NK-92 (cell line): ENCODE results near the gene CMIP.

ENCODE experiments used
- DNase-seq: peaks from one replicate; lab custom pipeline; 2025; ENCODE audit not compliant: unreplicated experiment; lab: John Stamatoyannopoulos, UW

The CMIP gene

DNA sequence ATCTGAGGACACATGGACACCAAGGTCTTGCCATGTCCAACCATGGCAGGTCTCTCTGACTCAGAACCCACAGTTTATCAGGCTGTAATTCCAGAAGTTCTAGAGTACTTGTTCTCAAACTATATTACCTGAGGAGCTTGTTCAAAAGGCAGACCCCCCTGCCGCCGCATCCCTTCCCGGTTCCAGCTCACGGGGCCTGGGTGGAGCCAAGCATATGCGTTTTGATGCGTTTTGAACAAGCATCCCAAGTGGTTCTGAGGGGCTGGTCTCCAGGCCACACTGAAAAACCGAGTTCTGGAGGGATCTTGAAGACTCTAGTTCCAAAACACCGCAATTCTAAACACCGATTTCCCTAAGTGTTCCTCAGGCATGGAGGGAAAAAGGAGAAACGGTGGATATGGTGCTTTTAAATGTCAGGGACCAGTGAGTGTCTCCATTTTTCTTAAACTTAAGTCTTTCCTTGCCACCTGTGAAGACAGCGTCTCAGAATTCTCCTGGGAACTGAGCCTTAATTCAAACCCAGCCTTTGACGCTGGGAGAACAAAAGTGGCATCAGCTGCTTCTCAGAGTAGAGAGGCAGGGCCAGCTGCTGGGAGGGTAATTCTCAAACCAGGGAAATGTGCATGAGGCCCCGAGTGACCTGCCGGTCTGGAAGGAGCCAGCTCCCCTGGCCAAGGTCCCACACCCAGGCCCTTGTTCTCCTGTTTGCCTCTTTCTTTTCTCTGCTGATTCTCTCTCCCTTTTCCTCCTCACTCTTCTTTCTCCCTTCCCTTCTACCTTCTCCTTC lies 250.1 kb downstream of the CMIP start:
- no peak for DNase-seq

DNA sequence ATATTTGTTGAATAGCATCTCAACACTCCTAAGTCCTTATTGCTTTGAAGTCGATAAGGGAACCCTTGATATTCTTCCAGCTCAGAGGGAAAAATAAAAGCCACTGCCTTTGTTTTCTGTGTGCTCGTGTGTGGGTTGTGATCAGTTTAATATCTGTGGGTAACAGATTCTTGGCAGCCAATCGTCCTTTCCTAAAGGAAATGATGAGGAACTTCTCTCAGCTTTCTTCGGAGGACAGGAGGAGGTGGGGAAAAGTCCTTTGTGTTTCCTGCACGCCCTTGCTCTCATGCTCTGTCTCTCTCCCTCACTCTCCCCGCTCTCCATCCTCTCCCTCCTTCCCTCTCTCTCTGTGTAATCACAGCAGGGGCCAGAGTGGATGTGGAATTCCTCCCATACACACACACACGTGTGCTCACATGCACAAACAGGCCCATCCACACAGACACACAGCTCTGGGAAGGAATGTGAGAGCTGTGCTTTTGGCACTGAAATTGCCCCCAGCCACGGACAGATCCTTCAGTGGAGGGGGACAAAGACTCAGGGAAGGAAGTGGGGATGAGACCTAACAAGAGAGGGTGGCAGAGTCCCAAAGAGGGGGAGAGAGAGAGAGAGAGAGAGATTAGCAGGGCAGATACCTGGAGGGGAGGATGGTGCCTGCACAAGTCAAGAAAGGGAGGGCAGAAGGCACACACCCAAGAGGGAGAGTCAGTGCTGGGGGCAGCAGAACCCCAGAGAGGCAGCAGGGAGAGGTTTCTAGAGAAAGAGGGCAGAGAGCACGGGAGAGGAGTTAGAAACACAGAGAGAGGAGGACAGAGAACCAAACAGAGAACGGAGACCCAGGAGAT lies 250.9 kb downstream of the CMIP start:
- no peak for DNase-seq

DNA sequence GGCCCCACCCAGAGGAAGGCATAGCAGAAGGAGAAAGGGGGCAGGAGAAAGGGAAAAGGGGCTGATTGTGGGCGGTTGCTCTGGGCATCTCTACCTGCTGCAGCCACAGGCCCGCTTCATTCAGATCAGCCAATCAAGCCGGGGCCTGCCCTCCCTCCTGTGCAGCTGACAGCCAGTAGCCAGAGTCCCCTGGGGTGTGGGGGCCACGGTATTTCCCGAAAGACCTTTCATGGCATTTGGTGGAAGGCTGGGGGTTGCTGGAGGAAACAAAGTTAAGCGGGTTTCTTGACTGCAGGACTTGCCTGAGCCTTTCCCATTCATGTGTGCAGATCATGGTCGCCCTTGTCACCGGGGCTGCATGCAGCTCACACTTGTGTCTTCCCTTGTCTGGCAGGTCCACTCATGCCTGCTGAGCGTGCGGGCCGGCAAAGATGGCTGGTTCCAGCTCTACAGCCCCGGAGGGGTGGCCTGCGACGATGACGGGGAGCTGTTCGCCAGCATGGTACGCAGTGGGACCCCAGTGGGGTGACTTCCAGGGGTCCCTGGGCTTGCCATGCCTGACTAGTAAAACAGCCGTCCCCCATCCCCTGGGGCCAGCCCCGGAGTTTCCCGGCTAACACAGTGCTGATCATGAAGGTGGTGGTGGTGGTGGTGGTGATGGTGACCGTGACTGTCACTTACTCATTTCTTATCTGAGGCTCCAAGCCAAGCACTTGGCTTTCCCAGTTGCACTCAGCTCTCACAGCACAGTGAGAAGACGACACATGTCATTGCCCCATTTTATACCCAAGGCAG lies 251.8 kb downstream of the CMIP start:
- DNase-seq: no peak

DNA sequence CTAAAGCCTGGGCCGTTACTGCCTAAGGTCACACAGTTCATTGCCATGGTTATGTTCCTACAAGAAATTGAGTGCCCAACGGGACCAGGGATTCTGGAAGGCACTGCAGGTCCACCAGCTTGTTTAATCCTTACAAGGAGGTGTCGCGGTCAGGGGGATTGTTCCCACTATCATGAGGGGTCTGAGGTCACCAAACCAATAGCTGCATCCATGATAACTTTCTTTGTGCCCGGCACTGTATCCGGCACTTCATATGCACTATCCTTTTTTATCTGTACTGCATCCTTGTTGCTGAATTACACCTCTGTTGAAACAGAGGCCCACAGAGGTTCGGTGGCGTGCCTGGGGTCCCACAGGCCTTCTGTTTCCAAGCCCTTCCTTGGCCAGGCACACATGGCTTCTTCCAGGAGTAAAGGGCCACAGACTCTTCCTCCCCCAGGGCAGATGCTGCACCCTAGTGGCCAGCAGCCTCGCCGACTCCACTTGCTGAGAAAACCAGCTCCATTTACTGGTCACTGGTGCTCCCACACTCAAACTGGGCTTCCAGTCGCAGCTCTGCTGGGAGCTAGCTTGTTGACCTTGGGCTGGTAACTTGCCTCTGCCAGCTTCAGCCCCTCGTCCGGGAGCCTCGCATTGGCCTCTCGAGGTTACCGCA lies 252.5 kb downstream of the CMIP start:
- no peak for DNase-seq

DNA sequence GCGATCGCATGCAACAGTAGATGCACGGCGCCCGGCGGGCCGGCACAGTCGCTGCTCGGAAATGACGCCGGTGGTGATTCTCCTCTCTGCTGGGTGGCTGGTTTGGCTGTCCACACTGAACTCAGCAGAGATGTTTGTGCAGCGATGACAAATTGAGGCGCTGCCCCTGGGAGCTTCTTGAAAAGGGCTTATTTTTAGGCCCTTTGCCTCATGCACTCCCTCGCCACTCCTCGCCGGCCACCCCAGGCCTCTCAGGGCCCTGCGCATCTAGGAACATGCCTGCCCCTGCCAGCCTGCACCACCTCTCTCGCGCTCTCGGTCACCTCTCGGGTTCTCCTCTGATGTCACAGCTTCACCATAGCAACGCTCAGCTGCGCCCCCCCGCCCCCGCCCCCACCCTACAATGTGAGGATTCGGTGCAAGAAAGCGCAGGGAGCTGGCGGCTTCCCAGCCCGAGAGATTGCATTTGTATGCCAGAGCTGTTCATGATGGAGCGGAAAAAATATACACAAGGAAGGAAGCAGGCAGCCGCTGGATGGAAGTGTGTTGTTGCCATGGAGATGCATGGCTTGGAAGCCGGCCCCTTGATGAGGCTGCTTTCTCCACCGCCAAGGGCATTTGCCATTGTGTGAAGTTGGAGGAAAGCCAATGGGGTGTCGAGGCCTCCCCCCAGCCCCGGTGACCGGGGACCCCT lies 253.2 kb downstream of the CMIP start:
- DNase-seq: no peak

DNA sequence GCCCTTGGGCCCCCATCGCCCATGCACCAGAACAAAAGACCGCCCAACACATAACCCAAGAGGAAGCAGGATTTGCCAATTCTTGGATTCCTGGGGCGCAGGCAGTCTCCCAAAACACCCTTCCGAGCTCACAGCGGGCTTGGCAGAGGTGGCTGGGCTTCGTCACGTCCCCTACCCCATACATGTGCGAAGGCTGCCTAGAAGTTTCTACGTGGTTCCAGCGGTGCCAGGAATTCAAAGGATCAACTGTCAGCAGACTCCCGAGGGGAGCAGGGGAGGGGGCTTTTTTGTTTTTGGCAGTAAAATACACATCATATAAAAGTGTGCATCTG lies 253.7 kb downstream of the CMIP start:
- DNase-seq: no peak

DNA sequence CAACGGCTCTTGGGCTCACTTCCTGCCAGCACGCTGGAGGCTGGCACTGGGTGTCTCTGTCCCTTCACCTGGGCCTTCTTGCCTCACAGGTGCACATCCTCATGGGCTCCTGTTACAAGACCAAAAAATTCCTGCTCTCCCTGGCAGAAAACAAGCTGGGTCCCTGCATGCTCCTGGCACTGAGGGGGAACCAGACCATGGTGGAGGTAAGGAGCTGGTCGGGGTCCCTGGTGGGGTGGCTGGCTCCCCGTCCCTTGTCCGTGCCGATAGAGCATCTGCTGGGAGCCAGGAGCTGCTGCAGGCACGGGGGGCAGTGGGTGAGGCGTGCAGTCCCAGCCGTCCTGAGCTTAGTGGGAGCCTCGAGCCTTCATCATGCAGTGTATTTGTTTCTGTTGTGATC lies 255.0 kb downstream of the CMIP start:
- no peak for DNase-seq

DNA sequence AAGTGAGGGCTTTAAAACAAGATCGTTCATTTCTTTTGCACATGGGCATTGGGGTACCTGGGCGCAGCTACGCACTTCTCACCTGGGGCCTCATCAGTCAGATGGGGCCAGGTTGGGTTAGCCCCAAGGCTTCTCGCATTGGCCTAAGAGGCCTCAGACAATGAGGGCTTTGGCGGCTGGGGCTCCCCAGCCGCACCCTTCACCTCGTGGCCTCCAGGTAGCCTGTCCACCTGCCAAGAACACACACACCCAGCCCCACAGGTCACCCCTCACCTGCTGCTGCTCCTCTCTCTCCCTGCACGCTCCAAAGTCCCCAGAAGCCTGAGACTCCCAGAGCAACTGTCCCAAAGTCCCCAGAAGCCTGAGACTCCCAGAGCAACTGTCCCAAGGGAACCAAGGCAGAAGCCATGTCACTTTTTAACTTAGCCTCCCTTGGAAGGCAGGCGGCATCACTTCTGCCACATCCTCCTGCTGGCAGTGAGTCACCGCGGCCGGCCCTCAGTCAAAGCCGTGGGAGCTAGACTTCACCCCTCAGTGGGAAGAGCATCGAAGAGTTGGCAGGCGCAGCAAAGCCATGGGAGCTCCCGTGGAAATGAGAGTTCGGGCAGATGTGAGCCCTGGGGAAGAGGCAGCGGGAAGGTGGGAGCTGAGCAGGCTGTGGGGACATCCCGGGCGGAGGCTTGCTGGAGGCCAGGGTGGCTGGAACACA lies 255.6 kb downstream of the CMIP start:
- DNase-seq: no peak

DNA sequence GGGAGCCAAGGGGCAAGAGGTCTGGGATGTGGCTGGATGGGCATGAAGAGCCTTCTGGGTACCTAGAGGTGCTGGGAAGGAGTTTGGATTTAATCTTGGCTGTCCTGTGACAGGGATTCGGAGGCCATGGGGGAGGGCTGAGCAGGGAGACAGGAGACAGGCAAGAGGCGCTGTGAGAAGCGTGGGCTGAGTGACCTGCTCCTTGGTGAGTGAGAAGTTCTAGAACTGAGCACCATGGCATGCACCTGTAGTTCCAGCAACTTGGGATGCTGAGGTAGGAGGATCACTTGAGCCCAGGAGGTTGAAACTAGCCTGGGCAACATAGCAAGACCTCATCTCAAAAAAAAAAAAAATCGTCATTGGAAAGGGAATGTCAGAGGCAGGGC lies 256.2 kb downstream of the CMIP start:
- no peak for DNase-seq

DNA sequence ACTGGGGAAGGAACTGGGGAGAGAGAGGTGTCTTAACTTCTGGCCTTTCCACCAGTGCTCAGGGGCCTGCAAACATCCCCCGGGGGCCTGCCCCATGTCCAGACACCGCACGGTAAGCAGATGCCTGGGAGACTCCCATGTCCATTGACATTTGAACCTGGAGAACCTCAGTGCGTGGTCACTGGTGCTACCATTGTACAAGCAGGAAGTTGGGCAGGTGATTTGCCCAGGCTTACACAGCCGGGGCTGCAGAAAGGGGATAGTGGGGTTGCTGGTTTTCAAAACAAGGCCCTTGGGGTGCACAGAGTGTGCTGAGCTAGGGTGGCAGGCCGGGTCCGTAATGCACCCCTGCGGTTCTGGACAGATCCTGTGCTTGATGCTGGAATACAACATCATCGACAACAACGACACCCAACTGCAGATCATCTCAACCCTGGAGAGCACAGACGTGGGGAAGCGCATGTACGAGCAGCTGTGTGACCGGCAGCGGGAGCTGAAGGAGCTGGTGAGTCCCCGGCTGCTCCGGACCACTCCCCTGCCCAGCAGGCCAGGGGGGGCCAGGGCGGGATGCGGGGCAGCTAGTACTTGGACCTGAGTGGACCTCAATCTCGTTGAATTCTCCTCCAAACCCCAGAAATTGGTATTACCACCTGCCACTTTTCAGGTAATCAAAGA lies 256.8 kb downstream of the CMIP start:
- DNase-seq: no peak

DNA sequence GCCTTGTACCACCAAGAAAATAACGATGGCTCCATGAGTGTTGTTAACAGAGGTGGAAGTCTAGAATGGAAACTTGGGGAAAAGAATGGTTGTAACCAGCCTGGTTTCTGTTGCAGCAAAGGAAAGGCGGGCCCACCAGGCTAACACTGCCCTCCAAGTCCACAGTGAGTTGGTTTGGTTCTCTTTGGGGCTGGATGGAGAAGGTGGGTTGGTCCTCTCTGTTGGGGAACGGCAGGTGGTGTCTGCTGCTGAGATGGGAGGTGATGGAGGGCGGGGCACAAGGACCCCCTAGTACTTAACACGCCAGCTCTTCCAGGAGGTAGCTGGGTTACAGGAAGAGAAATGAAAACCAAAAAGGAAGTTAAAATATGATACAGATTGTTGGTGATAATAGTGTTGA lies 257.9 kb downstream of the CMIP start:
- DNase-seq: no peak

DNA sequence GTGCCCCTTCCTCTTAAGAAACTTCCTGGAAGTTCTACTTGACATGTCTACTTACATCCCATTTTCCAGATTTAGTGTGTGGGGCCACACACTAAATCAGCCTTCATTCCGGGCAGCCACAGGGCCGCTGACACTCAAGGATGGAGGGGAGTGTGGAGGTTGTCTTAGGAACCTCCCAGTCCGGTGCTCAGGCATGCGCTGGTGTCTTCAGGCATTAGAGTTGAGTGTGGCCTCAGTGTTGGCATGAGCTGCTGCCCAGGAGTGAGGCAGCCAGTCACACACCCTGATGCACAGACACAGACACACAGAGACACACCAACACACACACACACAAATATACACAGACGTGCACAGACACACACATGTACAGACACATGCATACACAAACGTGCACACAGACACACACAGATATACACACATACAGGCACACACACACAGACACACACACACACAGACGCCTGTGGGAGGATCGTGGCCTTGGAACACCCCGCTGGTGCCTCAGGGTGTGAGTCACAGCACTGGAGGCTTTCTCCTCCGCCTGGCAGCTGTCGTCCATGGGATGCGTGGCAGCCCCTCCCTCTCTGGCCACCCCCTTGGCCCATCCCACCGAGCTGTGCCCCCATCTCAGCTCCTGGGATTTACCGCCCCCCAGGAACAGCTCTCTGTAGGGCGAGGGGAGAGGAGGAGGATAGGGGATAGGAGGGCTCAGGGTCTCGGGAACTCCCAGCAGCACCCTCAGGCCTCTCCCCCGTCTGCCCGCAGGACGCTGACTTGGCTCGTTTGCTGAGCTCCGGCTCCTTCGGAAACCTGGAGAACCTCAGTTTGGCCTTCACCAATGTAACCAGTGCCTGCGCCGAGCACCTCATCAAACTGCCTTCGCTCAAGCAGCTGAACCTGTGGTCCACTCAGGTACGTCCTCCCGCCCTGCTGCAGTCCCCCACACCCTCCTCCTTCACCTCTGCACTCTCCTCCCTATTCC lies 258.9 kb downstream of the CMIP start:
- DNase-seq: no peak

DNA sequence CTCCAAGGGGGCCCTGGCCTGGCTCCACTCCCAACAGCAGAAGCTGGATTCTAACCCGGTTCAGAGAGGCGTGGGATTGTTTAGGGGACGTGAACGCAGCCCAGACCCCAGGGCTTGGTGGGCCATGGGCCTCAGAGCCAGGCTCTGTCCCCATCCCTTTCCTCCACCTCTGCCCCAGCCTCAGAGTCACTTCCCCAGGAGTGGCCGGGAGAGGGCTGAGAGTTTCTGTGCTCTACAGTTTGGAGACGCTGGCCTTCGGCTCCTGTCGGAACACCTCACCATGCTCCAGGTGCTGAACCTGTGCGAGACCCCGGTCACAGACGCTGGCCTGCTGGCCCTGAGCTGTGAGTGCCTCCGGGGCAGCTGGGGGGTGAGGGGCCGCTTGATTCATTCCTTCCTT lies 260.7 kb downstream of the CMIP start:
- no peak for DNase-seq

DNA sequence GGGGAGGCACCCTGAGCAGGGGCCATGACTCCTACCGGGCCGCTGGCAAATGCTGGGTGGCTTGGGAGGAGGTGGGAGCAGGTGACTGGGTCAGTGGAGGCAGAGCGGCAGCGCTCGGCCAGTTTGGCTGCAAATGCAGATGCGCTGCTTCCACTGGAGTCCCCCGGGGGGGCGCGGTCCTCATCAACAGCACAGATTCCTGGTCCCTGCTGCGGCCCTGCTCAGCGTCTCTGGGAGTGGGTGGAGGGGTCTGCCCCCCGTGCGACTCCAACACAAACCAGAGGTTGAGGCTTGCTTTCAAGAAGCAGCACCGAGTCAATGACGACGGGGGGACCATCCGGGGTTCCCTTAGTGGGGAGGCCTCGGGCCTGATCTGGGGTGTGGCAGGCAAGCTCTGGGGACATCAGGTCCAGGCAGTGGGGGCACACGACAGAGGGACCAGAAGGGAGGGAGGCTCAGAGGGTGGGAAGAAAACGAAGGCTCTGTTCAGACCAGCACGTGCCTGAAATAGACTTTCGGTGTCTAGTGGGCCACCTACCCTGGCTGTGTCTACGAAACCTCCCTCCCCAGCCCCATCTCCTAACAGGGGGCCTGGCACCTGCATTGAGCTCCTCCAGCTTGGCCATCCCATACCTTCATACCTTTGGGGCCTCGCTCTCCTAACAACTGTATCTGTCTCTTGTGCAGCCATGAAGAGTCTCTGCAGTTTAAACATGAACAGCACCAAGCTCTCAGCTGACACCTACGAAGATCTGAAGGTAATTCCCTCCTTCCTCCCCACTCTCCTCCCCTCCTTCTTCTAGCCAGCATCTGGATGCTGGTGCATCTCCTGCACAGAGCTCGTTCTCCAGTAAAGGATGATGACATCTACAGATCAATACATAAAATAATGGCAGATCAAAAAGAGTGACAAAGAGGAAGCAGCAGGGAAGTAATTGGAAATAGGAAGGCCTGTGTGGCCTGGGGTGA lies 262.0 kb downstream of the CMIP start:
- DNase-seq: no peak

DNA sequence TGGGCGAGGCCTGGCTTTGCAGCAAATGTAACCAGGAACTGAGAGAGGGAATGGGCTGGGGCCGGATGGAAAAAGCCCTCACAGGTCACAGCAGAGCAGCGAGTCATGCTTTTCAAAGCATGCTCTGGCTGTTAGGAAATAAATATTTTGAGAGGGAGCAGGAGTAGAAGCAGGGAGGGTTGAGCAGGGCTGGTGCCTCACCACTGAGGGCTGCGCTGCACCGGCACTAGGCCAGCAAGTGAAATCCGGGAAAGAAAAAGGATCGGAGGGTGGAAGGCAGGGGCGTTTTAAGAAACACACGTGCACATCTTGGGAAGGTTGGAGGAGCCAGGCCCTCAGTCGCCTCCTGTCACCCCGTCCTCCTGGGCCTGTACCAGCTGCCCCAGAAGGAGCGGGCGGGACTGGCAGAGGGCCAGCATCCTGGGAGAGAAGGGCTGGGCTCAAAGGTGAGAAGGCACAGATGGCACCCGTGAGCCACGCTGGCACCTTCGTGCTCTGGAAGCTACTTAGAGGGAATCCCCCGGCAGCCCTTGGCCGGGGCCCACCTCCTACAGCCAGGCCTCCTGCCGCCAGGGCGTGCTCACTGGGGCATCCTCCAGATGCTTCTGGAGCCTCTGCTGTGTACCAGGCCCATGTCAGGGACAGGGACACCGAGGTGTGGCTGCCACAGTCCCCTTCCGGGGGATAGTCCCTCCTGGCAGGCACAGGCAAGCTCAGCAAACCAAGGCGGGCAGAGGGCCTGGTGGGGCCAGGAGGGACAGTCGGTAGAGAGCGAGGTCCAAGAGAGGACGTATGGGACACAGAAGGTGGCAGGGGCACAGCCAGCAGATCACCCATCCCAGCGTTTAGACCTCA lies 263.0 kb downstream of the CMIP start:
- no peak for DNase-seq

DNA sequence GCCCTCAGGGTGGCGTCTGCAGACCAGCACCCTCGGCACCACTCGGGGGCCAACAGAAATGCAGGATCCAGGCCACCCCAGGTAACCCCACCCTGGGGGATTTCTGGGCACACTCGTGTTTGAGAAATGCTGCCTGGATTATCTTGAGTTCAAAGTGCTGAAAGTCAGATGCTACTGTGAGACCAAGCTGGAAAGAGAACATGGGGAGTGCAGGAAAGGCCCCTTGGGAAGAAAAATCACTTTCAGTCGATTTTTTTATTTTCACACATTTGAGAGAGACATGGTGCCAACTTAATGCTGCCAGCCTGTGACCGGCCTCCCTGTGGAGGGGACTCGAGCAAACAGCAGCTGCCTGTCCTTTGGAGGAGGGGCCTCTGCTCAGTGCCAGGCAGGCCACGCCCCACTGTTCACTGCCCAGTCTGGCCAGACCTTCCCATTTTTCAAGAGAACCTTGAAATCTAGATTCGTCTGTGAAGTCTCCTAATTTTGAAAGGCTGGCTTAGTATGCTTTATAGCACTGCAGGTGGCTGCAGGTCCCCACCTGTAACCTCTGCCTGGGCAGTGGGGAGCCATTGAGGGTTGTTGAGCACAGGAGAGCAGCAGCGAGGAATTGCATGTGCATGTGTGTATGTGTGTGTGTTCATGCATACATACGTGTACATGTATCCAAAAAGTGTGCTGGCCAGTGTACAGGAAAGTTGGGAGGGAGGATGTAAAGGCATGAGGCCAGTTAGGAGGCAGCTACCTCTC lies 263.8 kb downstream of the CMIP start:
- no peak for DNase-seq
